ENCODE measurements around the gene NADK2.

The NADK2 gene

DNA sequence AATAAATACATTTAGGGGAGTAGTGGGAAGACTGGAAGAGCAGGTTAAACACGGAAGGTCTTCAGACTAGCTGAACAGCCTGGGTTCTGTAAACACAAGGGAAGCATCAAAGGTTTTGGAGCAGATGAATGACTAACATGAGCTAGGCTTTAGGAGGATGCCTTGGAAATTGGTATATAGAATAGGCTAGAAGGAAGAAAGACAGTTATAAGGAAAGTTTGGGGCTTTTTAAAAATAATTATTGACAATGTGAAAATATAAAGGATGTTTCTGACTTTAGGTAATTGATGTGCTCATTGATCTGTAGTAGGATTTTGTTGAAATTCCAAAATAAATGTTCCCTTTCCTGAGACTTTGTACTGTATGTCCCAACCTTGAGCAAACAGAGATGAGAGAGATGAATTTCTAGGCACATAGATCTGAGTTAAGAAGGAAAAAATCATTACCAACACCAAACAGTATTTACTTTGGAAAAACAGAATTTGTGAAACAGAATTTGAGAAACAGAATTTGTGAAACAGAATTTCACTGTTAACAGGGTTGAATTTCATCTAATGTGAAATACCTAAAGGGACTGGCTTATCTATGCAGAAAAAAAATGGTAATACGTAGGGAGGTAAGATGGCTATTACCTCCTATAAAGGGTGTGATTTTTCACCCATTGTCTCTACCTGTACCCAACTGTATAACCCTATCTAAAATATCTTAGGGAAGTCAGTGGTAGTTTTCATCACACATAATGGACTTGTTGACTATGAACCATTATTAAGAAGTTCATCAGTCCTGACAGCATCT, 61.0 kb downstream of the NADK2 start:
- TF ChIP-seq CTBP1 (IDR thresholded peaks at IDR 0.05; ENCODE audit: borderline replicate concordance): no peak
- no peak for TF ChIP-seq FOXM1 (IDR thresholded peaks at IDR 0.05; ENCODE audit: borderline replicate concordance)
- no peak for TF ChIP-seq TARDBP (IDR thresholded peaks at IDR 0.05)
- no peak for TF ChIP-seq SP1 (IDR thresholded peaks at IDR 0.05)
- no peak for TF ChIP-seq ELF4 (IDR thresholded peaks at IDR 0.05)
- no peak for TF ChIP-seq ZNF384 (IDR thresholded peaks at IDR 0.05)
- no peak for TF ChIP-seq FOXK2 (IDR thresholded peaks at IDR 0.05)
- TF ChIP-seq BHLHE40 (IDR thresholded peaks at IDR 0.05; ENCODE audit: borderline replicate concordance): no peak
- TF ChIP-seq ARNT (IDR thresholded peaks at IDR 0.05): no peak
- TF ChIP-seq LEF1 (IDR thresholded peaks at IDR 0.05; ENCODE audit: borderline replicate concordance): no peak
- no peak for TF ChIP-seq FOXA1 (IDR thresholded peaks at IDR 0.05)
- TF ChIP-seq SUZ12 (IDR thresholded peaks at IDR 0.05): no peak
- TF ChIP-seq, protein P1, sequence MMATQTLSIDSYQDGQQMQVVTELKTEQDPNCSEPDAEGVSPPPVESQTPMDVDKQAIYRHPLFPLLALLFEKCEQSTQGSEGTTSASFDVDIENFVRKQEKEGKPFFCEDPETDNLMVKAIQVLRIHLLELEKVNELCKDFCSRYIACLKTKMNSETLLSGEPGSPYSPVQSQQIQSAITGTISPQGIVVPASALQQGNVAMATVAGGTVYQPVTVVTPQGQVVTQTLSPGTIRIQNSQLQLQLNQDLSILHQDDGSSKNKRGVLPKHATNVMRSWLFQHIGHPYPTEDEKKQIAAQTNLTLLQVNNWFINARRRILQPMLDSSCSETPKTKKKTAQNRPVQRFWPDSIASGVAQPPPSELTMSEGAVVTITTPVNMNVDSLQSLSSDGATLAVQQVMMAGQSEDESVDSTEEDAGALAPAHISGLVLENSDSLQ (IDR thresholded peaks at IDR 0.05): no peak
- TF ChIP-seq HDGF (IDR thresholded peaks at IDR 0.05; ENCODE audit: borderline replicate concordance): no peak
- TF ChIP-seq NFRKB (IDR thresholded peaks at IDR 0.05): no peak
- TF ChIP-seq L3MBTL2 (conservative IDR thresholded peaks at IDR 0.05): no peak
- no peak for DNase-seq (ENCODE audit: extremely low spot score)
- ChIA-PET CTCF (no interaction called here), POLR2A (no interaction called here)

DNA sequence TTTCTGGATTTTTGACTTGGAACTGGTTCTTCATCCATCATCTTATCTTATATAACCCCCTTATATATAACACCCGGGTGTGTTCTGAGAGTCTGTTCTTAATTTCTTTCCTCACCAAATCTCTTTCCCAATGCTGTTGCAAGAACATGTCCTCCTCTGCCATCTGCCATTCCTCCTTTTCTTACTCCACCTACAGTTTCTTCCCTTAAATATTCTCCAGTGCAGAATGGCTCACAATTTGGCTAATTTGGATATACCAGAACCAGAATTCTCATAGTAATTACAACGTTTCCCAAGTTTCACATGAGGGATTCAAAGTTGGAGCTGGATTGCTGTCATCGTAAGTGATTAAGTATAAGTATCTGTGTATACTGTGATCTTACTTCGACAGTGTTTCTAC, 61.8 kb downstream of the NADK2 start:
- ChIA-PET POLR2A (no interaction called here), CTCF (no interaction called here)
- DNase-seq (ENCODE audit: extremely low spot score): no peak
- TF ChIP-seq BHLHE40 (IDR thresholded peaks at IDR 0.05; ENCODE audit: borderline replicate concordance) (no peak), HDGF (IDR thresholded peaks at IDR 0.05; ENCODE audit: borderline replicate concordance) (no peak), ELF4 (IDR thresholded peaks at IDR 0.05) (no peak), ARNT (IDR thresholded peaks at IDR 0.05) (no peak), SP1 (IDR thresholded peaks at IDR 0.05) (no peak), FOXM1 (IDR thresholded peaks at IDR 0.05; ENCODE audit: borderline replicate concordance) (no peak), L3MBTL2 (conservative IDR thresholded peaks at IDR 0.05) (no peak), NFRKB (IDR thresholded peaks at IDR 0.05) (no peak), TARDBP (IDR thresholded peaks at IDR 0.05) (no peak), SUZ12 (IDR thresholded peaks at IDR 0.05) (no peak), FOXA1 (IDR thresholded peaks at IDR 0.05) (no peak), ZNF384 (IDR thresholded peaks at IDR 0.05) (no peak), LEF1 (IDR thresholded peaks at IDR 0.05; ENCODE audit: borderline replicate concordance) (no peak), CTBP1 (IDR thresholded peaks at IDR 0.05; ENCODE audit: borderline replicate concordance) (no peak), FOXK2 (IDR thresholded peaks at IDR 0.05) (no peak)
- TF ChIP-seq, protein P1 (IDR thresholded peaks at IDR 0.05): no peak

DNA sequence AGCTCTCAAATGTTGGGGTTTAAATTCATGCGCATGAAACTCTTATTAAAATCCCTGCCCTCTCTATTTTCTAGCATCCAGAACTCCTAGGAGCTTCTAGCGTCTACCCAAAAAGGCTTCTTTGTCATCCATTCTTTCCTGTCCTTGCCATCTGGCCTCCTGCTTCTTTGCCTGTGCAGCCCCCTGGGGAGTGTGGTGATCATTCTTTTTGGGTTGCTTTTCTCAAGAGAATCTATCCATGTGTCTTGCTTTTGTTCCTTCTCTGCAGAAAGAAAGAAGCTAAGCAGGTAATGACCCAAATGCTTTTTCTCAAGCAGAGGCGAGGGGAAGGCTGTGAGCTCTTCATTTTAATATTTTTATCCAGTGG, 63.2 kb downstream of the NADK2 start:
- DNase-seq (ENCODE audit: extremely low spot score): no peak
- POLR2A ChIA-PET: no interaction called here
- CTCF ChIA-PET: interaction anchor here (0.8 to 1.6 kb wide), 8 partner anchors 12 to 127 kb away, joined by 3 to 11 read pairs (median 5); partner anchors contain the start of gene RANBP3L
- no peak for TF ChIP-seq SUZ12 (IDR thresholded peaks at IDR 0.05)
- TF ChIP-seq FOXA1 (IDR thresholded peaks at IDR 0.05): no peak
- no peak for TF ChIP-seq HDGF (IDR thresholded peaks at IDR 0.05; ENCODE audit: borderline replicate concordance)

DNA sequence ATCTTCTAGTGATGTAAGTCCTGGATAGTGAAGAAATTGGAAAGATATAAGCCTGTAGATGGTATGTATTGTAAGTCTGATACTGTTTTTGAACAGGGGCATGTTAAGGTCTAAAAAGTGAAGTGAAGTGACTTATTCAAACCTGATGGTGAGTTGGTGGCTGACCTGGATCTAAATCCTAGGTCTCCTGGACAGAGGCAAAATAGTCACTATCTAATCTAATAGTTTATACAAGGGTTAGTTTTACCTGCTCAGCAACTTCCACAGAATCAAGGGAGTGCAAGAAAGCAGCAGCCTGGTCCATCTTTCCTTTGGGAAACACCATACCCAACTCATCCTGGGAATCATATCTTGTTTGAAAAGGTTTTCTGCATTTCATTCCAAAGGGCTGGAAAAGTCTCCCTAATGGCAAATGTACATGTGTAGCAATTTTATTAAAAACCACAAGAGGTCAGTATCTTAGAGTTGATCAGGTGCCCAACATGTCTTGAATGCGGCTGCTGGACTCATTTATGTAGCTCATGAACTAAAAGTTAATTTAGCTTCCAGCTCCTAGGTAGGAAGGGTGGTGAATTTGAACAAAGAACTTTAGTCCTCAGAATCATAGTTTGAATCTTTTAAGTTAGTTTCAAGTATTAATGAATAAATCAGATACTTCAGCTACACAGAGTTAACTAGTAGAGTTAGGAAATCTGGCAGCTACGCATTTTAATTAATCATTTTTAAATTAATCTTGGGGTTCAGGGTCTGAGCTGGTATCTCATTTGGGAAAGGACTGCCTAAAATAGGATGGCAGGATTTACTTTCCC, 63.8 kb downstream of the NADK2 start:
- TF ChIP-seq ZNF384 (IDR thresholded peaks at IDR 0.05): no peak
- TF ChIP-seq L3MBTL2 (conservative IDR thresholded peaks at IDR 0.05): no peak
- no peak for TF ChIP-seq LEF1 (IDR thresholded peaks at IDR 0.05; ENCODE audit: borderline replicate concordance)
- TF ChIP-seq BHLHE40 (IDR thresholded peaks at IDR 0.05; ENCODE audit: borderline replicate concordance): no peak
- TF ChIP-seq SP1 (IDR thresholded peaks at IDR 0.05): no peak
- no peak for TF ChIP-seq TARDBP (IDR thresholded peaks at IDR 0.05)
- no peak for TF ChIP-seq FOXA1 (IDR thresholded peaks at IDR 0.05)
- no peak for TF ChIP-seq CTBP1 (IDR thresholded peaks at IDR 0.05; ENCODE audit: borderline replicate concordance)
- no peak for TF ChIP-seq NFRKB (IDR thresholded peaks at IDR 0.05)
- no peak for TF ChIP-seq ELF4 (IDR thresholded peaks at IDR 0.05)
- TF ChIP-seq SUZ12 (IDR thresholded peaks at IDR 0.05): no peak
- TF ChIP-seq FOXK2 (IDR thresholded peaks at IDR 0.05): no peak
- TF ChIP-seq, protein P1 (IDR thresholded peaks at IDR 0.05): no peak
- no peak for TF ChIP-seq ARNT (IDR thresholded peaks at IDR 0.05)
- no peak for TF ChIP-seq HDGF (IDR thresholded peaks at IDR 0.05; ENCODE audit: borderline replicate concordance)
- no peak for TF ChIP-seq FOXM1 (IDR thresholded peaks at IDR 0.05; ENCODE audit: borderline replicate concordance)
- CTCF ChIA-PET: interaction anchor here (0.8 to 1.6 kb wide), 8 partner anchors 11 to 128 kb away, joined by 3 to 11 read pairs (median 5); partner anchors contain the start of gene RANBP3L
- POLR2A ChIA-PET: no interaction called here
- peak; percentile 30 for DNase-seq (ENCODE audit: extremely low spot score)

DNA sequence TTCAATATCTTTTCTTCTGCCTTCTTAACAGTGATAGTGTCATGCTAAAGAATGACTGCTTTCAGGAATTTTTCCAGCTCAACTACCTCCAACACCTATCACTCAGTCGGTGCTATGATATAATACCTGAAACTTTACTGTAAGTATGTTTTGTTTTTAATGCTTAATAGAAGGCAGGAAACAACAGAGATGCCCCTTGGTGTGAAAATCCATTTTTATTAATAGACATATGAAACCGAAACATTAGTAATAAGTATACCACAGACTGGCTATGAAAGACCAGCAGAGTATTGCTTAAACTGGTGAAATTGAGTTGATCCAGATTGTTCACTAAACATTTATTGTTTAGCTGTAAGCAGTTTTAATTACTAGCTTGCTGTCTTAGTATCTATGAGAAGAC, 64.6 kb downstream of the NADK2 start:
- POLR2A ChIA-PET: no interaction called here
- CTCF ChIA-PET: interaction anchor here (0.7 to 1.5 kb wide), 2 partner anchors 88 to 332 kb away, joined by 5 to 12 read pairs; no protein-coding TSS in a partner anchor
- TF ChIP-seq SUZ12 (IDR thresholded peaks at IDR 0.05) (no peak), CTBP1 (IDR thresholded peaks at IDR 0.05; ENCODE audit: borderline replicate concordance) (no peak), HDGF (IDR thresholded peaks at IDR 0.05; ENCODE audit: borderline replicate concordance) (no peak), ARNT (IDR thresholded peaks at IDR 0.05) (no peak), LEF1 (IDR thresholded peaks at IDR 0.05; ENCODE audit: borderline replicate concordance) (no peak), NFRKB (IDR thresholded peaks at IDR 0.05) (no peak), FOXM1 (IDR thresholded peaks at IDR 0.05; ENCODE audit: borderline replicate concordance) (no peak), SP1 (IDR thresholded peaks at IDR 0.05) (no peak), L3MBTL2 (conservative IDR thresholded peaks at IDR 0.05) (no peak), FOXK2 (IDR thresholded peaks at IDR 0.05) (no peak), FOXA1 (IDR thresholded peaks at IDR 0.05) (no peak), TARDBP (IDR thresholded peaks at IDR 0.05) (no peak), ELF4 (IDR thresholded peaks at IDR 0.05) (no peak), ZNF384 (IDR thresholded peaks at IDR 0.05) (no peak), BHLHE40 (IDR thresholded peaks at IDR 0.05; ENCODE audit: borderline replicate concordance) (no peak)
- TF ChIP-seq, protein P1 (IDR thresholded peaks at IDR 0.05): no peak
- no peak for DNase-seq (ENCODE audit: extremely low spot score)
